Activated T-cell treated with anti-CD3 and anti-CD28 coated beads, Interleukin-2, amount 50 U/mL, for 48 hours (primary cell): ENCODE data around the gene CERS6.
"Not testable (repeated sequence)": the region's sequence is repeated elsewhere in the genome, so short reads cannot be mapped to it uniquely, and the experiment has no call there.

ENCODE experiments used
- DNase-seq, 2 experiments: peaks; one replicate each; pipeline ENCODE4 v3.0.0-alpha.2; 2020

CERS6 gene

GRCh38 chr2:168469281-168469988, 13.4 kb downstream of the CERS6 start:
- no peak for DNase-seq

DNA sequence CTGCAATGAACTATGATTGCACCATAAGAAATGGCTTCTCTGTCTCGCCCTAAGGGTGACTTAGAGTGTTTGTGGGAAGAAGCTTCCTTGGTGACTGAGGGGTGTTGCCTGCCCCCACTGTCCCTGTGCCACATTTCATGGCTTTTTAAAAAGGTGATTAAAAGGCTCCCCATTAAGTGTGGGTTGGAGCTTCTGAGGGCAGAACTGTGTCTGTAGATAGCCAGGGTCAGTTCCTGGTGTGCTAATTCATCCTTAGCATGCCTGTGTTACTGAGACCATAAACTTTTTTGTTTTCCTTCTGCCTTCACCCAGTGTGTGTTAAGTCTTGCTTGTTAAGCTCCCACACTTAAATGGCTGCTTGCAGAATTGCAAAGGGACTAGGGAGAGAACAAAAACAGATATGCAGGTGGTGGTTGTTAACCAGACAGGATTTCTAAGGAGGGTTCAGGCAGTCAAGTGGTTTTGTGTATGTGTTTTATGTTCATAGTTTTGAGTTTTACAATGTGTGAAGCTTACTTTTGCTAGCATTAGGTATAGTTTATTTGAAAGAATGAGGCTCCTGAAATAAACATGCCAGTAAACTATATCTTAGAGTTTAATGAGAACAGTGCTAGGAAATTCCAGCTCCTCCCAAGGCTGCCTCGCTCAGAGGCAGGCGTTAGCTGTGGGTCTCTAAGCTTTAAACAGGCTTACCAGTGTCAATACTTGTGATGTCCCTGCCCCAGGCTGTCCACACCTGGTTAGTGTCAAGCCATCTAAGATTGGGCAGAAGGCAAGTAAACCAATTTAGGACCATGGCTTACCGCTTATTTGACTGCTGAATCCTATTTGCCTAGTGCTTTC, 14.5 kb downstream of the CERS6 start:
- DNase-seq = no peak

GRCh38 chr2:168471163-168471475, 15.0 kb downstream of the CERS6 start:
- DNase-seq = no peak

DNA sequence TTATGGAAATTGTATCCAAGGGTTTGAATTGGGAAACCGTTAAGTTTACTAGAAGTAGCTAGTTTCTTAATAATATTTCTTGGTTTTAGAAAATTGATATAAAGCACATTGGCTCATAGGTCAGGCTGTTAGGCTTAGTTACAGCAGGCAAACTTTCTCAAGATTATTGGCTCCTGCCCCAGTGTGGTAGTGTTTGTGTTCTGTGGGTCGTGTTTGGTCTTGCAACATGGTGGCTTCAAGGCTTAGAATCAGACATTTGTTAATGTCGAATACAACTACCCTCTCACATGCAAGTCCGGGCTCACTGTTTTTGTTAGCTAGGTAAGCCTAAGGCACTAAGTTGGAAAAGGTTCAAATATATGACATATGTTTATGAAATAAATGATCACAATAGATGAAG, 19.6 kb downstream of the CERS6 start:
- DNase-seq = no peak

DNA sequence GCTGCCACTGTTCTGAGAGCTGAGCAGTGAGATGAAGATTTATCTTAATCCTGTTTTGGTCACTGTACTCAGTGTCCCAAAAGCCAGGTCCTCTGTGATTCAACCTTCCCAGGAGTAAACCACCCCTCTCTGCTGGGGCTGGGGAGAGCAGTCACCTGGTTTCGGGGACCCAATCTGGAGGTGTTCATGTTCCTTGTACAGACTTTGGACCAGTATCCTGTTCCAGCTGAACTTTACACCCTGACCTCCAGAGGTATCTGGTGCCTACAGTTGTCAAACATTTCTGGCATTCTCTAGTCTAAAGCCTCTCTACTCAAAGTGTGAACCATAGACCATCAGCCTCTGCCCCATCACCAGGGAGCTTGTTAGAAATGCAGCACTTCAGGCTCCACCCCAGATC, 22.1 kb downstream of the CERS6 start:
- no peak for DNase-seq

- no peak for DNase-seq
Observed at GRCh38 chr2:168480356-168480755, 24.3 kb downstream of the CERS6 start.

DNA sequence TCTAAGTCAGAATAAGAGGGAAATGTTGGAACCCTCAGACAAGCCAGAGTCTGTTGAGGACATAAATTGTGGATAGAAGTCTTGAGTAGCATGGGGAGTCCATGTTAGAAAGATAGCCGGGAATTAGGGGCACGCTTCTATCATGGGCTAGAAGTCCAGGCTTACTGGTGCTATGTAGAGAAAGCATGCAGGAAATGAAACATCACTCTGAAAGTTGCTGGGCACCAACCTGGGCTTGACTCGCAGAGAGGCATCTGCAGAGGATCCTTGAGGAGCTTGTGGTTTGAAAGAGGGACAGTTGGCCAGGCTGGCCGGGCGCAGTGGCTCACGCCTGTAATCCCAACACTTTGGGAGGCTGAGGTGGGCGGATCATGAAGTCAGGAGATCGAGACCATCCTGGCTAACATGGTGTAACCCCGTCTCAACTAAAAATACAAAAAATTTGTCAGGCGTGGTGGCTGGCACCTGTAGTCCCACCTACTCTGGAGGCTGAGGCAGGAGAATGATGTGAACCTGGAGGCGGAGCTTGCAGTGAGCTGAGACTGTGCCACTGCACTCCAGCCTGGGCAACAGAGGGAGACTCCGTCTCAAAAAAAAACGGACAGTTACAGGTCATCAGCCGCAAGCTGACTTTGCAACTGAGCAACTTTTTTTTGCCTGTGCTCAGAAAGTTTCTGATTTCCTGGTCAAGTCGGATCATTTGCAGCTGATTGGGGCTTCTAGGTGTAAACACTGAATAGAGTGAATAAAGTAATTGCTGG, 24.9 kb downstream of the CERS6 start:
- DNase-seq = no peak

DNA sequence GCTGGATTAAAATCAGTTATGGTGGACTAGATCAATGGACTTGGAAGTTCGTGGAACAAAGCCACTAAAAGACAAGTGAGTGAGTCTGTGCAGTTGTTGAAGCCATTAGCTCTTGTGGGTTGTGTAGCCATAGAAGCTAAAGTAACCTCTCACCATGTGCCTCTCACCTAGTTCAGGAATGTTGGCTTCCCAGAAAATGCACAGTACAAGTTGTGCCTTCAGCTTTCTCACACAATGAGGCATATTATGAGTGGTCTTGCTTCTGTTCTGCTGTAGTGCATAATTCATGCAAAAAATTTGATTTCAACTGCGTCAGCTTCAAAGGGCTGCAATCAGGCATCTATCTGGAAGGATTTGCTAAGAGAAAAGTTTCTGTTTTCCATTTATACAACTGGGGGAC, 26.2 kb downstream of the CERS6 start:
- no peak for DNase-seq

GRCh38 chr2:168482952-168483831, 27.1 kb downstream of the CERS6 start:
- DNase-seq = no peak

DNA sequence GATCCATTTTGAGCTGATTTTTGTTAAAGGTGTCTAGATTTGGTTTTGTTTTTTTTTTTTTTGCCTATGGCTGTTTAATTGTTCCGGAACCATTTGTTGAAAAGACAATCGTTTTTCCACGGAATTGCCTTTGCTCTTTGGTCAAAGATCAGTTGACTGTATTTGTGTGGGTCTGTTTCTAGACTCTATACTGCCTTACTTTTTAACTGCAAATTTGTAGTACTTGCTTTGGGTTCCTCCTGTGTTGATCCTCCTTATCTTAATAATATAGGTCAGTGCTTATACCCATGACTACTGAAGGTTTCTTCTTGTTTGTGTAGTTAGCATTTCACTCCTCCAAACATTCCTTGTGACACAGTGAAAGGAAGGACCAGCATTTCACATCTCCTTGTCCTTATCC, 30.4 kb downstream of the CERS6 start:
- no peak for DNase-seq

- DNase-seq = peak; percentile 59 to 66
Observed at GRCh38 chr2:168490015-168490874, 34.2 kb downstream of the CERS6 start.

DNA sequence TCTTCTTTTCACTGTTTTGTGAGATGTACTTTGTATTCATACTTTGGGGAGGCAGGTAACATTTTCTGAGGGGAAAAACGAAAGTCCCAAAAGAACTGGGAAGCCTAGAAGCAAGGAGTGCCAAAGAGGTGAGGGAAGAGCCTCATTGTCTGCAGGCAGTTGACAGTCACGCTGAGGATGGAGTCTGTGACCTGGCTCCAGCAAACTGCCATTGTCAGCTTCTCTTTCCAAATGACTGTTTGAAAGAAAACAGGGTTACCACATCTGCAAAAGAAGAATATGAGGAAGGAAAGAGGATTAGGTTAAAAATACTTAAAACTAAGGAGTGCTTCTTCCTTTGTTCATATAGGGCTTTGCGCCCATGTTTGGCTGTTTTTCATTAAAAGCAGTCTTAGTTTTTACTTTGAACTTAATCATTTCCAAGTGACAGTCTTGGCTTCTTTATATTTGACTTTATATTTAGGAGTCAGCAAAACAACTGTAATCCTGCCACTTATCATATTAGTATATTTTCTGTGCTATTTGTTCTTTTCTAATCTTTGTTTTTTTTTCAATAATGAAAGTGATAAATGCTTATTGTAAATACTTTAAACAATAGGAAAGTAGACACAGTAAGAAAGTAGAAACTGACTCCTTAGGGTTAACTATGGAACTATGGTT, 35.0 kb downstream of the CERS6 start:
- peak in 1 of 2 experiments; percentile 39 for DNase-seq

DNA sequence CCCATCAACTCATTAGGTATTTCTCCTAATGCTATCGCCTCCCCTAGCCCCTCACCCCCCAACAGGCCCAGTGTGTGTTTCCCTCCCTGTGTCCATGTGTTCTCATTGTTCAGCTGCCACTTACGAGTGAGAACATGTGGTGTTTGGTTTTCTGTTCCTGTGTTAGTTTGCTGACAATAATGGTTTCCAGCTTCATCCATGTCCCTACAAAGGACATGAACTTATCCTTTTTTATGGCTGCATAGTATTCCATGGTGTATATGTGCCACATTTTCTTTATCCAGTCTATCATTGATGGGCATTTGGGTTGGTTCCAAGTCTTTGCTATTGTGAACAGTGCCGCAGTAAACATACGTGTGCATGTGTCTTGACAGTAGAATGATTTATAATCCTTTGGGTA, 35.7 kb downstream of the CERS6 start:
- not testable (repeated sequence) for DNase-seq

DNA sequence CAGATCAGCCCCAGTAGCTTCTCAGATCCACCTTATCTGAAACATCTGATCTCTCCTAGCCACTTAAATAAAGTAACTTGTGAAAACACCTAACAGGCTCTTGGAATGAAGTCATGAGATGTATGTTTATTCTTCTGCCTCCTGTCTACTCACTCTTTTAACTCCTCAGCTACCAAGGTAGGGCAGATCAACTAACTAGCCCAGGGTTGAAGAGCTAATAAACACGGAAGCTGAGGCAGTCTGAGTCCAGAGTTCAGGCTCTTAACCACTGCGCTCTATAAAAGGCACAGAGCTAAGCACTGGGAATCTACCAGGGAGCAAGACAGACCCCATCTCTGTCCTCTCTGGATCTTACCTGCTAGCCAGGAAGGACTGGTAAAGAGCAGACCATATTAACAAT, 37.1 kb downstream of the CERS6 start:
- not testable (repeated sequence) for DNase-seq

DNA sequence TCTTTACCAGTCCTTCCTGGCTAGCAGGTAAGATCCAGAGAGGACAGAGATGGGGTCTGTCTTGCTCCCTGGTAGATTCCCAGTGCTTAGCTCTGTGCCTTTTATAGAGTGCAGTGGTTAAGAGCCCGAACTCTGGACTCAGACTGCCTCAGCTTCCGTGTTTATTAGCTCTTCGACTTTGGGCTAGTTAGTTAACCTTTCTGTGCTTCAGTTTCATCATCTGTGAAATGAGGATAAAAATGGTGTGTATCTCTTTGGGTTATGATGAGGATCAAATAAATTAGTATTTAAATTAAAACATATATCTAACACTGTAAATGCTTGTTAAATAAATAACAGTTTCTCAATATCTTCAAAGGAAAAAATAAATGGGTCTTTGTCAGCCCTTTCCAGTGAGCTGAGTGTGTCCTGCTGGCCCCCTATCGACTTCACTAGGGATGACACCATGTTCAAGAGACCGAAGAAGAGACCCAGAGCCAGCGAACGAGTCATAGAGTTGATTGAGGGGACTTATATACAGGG, 38.2 kb downstream of the CERS6 start:
- no peak for DNase-seq

GRCh38 chr2:168495524-168495923, 39.5 kb downstream of the CERS6 start:
- peak in 1 of 2 experiments; percentile 27 for DNase-seq

DNA sequence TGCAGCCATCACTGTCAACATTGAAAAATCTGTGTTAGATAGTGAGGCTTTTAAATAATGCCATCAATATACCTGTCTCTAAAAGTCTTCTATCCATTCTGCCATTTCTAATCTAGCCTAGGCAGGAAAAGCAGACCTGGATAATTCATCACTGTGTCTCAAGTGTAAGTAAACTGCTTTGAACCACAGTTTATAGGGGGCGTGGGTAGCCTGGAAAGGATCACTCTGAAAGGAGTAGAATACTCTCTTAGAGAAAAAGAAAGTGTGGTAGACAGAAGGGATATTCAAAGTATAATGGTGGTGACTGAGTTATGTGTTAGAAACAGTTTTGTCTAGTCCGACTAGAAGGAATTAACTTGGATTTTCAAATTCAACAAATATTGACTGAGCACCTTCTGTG, 40.8 kb downstream of the CERS6 start:
- no peak for DNase-seq

DNA sequence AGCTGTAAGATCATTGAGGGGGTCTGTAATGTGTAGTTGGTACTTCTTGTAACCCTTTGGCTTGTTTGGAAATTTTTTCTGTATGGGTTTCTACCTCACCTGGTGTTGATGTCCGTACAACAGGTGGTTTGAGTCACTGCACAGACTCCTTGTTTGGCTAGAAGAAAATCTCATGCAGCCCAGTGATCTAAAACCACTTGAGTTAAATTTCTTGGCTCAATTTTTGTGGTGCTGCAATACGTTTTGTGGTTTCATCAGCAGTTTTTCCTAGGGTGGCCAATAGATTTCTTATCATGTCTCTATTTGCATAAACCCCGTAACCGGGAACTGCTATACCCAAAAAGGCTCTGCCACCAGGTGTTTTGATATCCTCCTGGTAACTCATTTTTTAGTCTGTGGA, 43.4 kb downstream of the CERS6 start:
- DNase-seq = no peak

GRCh38 chr2:168500516-168500915, 44.4 kb downstream of the CERS6 start:
- DNase-seq = no peak

DNA sequence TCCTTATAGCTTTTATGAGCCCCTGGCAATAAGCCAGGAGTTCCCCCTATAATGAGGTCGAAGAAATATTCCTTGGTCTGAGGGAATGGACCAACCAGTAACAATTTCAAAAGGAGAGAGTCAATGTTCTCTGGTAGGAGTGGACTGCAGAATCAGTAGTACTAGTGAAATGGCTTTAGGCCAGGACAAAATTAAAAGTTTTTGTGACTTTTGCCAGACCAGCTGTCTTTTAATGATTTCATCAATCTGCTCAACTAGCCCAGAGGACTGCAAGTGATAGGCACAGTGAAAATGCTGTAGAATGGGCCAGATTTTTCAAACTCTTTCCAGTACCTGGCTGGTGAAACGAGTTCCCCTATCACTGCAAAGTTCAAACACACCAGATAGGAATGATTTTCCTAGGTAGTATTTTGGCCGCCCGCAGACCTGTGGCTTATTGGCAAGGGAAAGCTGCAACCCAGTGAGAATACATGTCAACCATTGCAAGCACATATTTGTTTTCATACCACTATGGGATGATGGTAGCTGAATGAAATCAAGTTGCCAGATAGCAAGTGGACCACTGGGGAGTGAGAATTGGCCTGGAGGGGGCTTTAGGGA, 45.5 kb downstream of the CERS6 start:
- DNase-seq = no peak
